Skeletal muscle tissue (tissue), 4 donors: ENCODE results near the gene TCIRG1. TPM values are rescaled to one million over a fixed set of nuclear protein-coding genes. Genes with fewer than 3 reads are reported as not detected.

Experiments used
- H3K27ac ChIP-seq: one replicate; pipeline ENCODE4 v1.7.0; 2013; ENCODE audit warnings: mild to moderate bottlenecking, low read depth, low read length, inconsistent platforms
- H3K27me3 ChIP-seq, 3 donors: one replicate each; pipeline ENCODE4 v1.7.0; 2013; ENCODE audit warnings: low read length in 3 of 3; ENCODE audit not compliant: control insufficient read depth in 3 of 3, insufficient read depth in 3 of 3
- H3K36me3 ChIP-seq, 3 donors: one replicate each; pipeline ENCODE4 v1.7.0; 2013; ENCODE audit warnings: low read length in 3 of 3; ENCODE audit not compliant: control insufficient read depth in 3 of 3, insufficient read depth in 3 of 3
- H3K4me1 ChIP-seq, 3 donors: one replicate each; pipeline ENCODE4 v1.7.0; 2013; ENCODE audit warnings: low read length in 3 of 3, mild to moderate bottlenecking in 3 of 3; ENCODE audit not compliant: control insufficient read depth in 3 of 3, insufficient read depth in 3 of 3
- H3K4me3 ChIP-seq, 3 donors: one replicate each; pipeline ENCODE4 v1.7.0; 2013; ENCODE audit warnings: low read length in 3 of 3
- H3K9ac ChIP-seq, 3 donors: one replicate each; pipeline ENCODE4 v1.7.0; 2013; ENCODE audit warnings: low read length in 3 of 3, mild to moderate bottlenecking in 3 of 3, moderate library complexity in 2 of 3, low read depth in 1 of 3
- H3K9me3 ChIP-seq, 3 donors: one replicate each; pipeline ENCODE4 v1.7.0; 2013; ENCODE audit warnings: low read length in 3 of 3; ENCODE audit not compliant: control insufficient read depth in 3 of 3
- total RNA-seq: library from RNA; depleted of rRNA; stranded (reverse); fragments of >200 nt; gene quantifications from one replicate; pipeline ENCODE4 v1.2.3, GENCODE V29; 2014
- donor health status: Osteomylitis.

Gene TCIRG1
- total RNA-seq, 1 donor from 2014 or later, result 18.3 TPM

- Histone ChIP-seq H3K9me3 (no peaks in the 10 kb centered on the region), H3K4me1 (peaks cover 6 to 37% (median 18%) of the 10 kb centered on the region in 3 donors), H3K27ac (no peak overlapping the region)
These were observed 25.8 kb upstream of the TCIRG1 start for GRCh38 chr11:68012843-68013610.

GRCh38 chr11:68013611-68014156 is 25.1 kb upstream of the TCIRG1 start:
- Histone ChIP-seq H3K9me3 (no peaks in the 10 kb centered on the region), H3K27ac (no peak overlapping the region), H3K4me1 (peaks cover 6 to 37% (median 18%) of the 10 kb centered on the region in 3 donors), H3K27me3 (peaks cover 0 to 1% (median 0%) of the 10 kb centered on the region in 3 donors), H3K9ac (no peak overlapping the region), H3K4me3 (no peak overlapping the region), H3K36me3 (no peaks in the 10 kb centered on the region)

More at GRCh38 chr11:68012843-68013610, 25.8 kb upstream of the TCIRG1 start:
- H3K36me3 ChIP-seq, result no peaks in the 10 kb centered on the region
- H3K27me3 ChIP-seq, result no peaks in the 10 kb centered on the region
- no peak overlapping the region for H3K4me3 ChIP-seq
- H3K9ac ChIP-seq, result no peak overlapping the region

GRCh38 chr11:68014157-68014946 is 24.5 kb upstream of the TCIRG1 start:
- Histone ChIP-seq H3K4me1 (peaks cover 6 to 37% (median 18%) of the 10 kb centered on the region in 3 donors), H3K27ac (no peak overlapping the region), H3K4me3 (no peak overlapping the region), H3K9ac (no peak overlapping the region), H3K9me3 (no peaks in the 10 kb centered on the region), H3K27me3 (peaks cover 0 to 4% (median 3%) of the 10 kb centered on the region in 3 donors), H3K36me3 (no peaks in the 10 kb centered on the region)

GRCh38 chr11:68014947-68015447 is 23.8 kb upstream of the TCIRG1 start:
- H3K9me3 ChIP-seq, result no peaks in the 10 kb centered on the region
- no peak overlapping the region for H3K9ac ChIP-seq
- no peaks in the 10 kb centered on the region for H3K36me3 ChIP-seq
- H3K4me1 ChIP-seq, result peaks cover 3 to 32% (median 16%) of the 10 kb centered on the region in 3 donors
- no peak overlapping the region for H3K4me3 ChIP-seq
- no peak overlapping the region for H3K27ac ChIP-seq
- H3K27me3 ChIP-seq, result peaks cover 0 to 11% (median 5%) of the 10 kb centered on the region in 3 donors

DNA sequence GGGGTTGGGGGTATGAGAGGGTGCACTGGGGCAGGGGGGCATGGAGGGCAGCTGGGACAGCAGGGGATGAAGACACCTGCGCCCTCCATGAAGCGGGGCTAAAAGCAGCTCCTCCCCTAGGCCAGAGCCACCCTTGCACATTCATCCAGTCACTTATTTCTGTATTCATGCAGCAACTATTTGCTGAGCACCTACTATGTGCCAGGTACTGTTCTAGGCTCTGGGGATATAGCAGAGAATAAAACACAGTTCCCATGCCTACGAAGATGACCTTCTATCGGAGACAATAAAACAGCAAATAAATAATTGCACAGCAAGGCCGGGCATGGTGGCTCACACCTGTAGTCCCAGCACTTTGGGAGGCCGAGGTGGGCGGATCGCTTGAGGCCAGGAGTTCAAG is 23.4 kb upstream of the TCIRG1 start:
- Histone ChIP-seq H3K36me3 (no peaks in the 10 kb centered on the region), H3K9ac (no peak overlapping the region), H3K27me3 (peaks cover 0 to 11% (median 8%) of the 10 kb centered on the region in 3 donors), H3K9me3 (no peaks in the 10 kb centered on the region), H3K4me3 (no peak overlapping the region), H3K27ac (no peak overlapping the region), H3K4me1 (peaks cover 0 to 27% (median 11%) of the 10 kb centered on the region in 3 donors)

DNA sequence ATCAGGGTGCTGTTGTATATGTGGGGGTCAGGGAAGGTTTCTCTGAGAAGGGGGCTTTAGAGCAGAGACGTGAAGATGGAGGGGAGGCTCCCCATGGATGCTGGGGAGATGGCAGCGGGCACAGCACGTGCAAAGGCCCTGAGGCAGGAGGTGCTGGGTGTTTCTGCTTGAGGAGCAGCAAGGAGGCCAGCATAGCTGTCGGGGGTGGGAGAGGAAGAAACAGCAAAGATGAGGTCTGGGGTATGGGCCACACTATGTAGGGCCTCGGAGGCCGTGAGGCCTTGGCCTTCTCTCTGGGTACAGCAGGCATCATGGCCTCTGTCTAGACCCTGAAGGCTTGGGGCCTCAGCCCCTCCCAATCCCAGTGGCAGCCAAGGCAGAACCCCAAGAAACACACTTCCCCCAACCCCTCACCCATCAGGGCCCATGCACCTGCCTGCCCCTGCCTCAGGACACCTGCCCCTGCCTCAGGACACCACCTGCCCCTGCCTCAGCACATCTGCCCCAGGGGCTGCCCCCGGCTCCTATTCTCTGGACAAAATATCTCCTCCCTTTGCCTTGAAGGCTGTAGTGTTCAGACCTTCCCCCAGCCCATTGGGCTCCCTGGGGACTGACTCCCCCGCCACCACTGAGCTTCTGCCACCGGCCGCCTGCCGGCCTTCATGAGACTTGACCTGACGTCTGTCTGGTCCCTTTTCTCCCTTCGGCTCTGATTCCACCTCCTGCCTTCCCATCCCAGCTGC is 22.5 kb upstream of the TCIRG1 start:
- H3K9ac ChIP-seq, result no peak overlapping the region
- H3K9me3 ChIP-seq, result no peaks in the 10 kb centered on the region
- peaks cover 0 to 21% (median 5%) of the 10 kb centered on the region in 3 donors for H3K4me1 ChIP-seq
- H3K4me3 ChIP-seq, result no peak overlapping the region
- H3K27me3 ChIP-seq, result peaks cover 0 to 11% (median 8%) of the 10 kb centered on the region in 3 donors
- no peaks in the 10 kb centered on the region for H3K36me3 ChIP-seq
- H3K27ac ChIP-seq, result no peak overlapping the region

DNA sequence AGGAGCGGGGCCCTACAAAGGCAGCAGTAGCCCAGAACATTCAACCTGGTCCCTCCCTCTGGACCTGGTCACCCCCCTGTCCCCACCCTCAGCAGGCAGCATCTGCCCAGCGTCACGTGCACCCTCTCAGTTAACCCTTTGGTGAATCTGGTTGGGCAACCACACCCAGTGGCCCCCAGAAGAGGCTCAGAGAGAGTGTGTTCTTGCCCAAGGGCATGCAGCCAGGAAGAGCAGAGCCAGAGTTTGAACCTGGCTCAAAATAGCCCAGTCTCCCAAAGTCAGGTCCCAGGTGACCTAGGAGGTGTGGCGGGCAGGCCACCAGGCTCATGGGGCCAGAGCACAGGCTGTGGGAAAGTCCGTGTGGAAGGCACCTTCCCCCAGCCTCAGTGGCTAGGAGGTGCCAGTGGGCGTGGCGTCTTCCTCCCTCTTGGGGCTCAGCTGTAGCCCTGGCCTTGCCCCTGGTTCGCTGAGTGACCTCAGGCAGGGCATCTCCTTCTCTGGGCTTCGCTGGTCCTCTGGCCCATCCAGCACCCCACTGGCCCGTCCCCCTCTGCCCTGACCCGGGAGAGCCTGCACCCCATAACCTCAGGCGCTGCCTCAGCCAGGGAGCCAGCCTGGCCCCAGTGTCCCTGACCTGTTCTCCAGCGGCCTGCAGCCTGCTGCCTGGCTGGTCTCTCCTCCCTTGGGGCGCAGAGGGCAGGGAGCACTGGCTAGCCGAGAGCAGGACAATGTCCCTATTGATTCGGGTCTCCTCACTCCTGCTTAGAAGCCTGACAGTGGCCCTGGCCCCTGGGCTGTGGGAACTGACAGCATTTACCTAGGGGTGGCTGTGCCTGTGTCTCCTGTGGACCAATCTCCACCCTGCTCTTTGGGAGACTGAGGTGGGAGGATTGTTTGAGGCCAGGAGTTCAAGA is 21.7 kb upstream of the TCIRG1 start:
- H3K4me3 ChIP-seq, result no peak overlapping the region
- H3K9me3 ChIP-seq, result no peaks in the 10 kb centered on the region
- H3K9ac ChIP-seq, result no peak overlapping the region
- H3K27ac ChIP-seq, result no peak overlapping the region
- H3K36me3 ChIP-seq, result no peaks in the 10 kb centered on the region
- peaks cover 0 to 11% (median 8%) of the 10 kb centered on the region in 3 donors for H3K27me3 ChIP-seq
- H3K4me1 ChIP-seq, result peaks cover 0 to 16% (median 0%) of the 10 kb centered on the region in 3 donors

DNA sequence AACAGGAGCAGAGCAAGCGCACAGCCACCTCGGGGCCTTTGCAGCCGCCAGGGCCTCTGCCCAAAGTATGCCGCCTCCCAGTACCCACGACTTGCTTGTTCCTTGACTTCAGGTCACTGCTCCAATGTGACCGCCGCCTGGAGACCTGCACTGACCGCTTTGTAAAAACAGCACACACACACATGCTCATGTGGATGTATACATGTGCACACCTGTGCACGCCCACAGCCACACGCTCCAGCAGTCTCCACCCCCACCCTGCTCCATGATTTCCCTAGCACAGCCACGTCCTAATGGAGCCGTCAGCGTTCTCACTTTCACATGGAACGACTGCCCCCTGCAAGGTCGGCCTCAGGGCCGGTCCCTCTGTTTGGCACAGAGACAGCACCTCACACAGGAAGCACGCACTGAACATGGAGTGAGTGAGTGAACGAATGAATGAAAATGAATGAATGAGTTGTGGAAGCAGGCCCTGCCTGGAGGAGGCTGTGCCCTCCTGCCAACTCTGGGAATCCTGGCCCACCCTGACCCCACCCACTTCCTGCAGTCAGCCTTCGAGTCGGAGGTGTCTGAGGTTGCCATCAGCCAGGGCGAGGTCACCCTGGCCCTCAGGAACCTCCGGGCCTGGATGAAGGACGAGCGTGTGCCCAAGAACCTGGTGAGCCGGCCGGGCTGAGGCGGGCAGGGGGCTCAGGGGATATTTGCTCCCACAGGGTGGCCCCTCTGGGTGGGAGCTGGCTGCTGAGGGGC is 20.7 kb upstream of the TCIRG1 start:
- no peaks in the 10 kb centered on the region for H3K9me3 ChIP-seq
- no peak overlapping the region for H3K4me3 ChIP-seq
- H3K4me1 ChIP-seq, result peaks cover 0 to 8% (median 0%) of the 10 kb centered on the region in 3 donors
- H3K36me3 ChIP-seq, result no peaks in the 10 kb centered on the region
- peaks cover 0 to 11% (median 8%) of the 10 kb centered on the region in 3 donors for H3K27me3 ChIP-seq
- H3K9ac ChIP-seq, result no peak overlapping the region
- H3K27ac ChIP-seq, result no peak overlapping the region
